ENCODE results near the gene MDM4. TPM values are rescaled to one million over a fixed set of nuclear protein-coding genes. Genes with fewer than 3 reads are reported as not detected.

Gene MDM4
- total RNA-seq, 1 donor from 2014 or later, result 39.1 TPM

GRCh38 chr1:204530932-204531331 is 14.7 kb downstream of the MDM4 start:
- no peaks in the 10 kb centered on the region for H3K9me3 Mint-ChIP-seq (ENCODE audit: low read depth)
- H3K27ac Mint-ChIP-seq (ENCODE audit: unreplicated experiment), result no peak overlapping the region
- DNase-seq (ENCODE audit: low spot score), result no peak
- no peaks in the 10 kb centered on the region for H3K27me3 Mint-ChIP-seq (ENCODE audit: low read depth)
- TF ChIP-seq CTCF (IDR thresholded peaks at IDR 0.05), result no peak
- no peaks in the 10 kb centered on the region for H3K4me1 Mint-ChIP-seq (ENCODE audit: low read depth)
- peaks cover 24% of the 10 kb centered on the region for H3K36me3 Mint-ChIP-seq (ENCODE audit: low read depth)
- H3K4me3 Mint-ChIP-seq (ENCODE audit: unreplicated experiment), result no peak overlapping the region

GRCh38 chr1:204532832-204533231 is 16.6 kb downstream of the MDM4 start:
- no peak for DNase-seq (ENCODE audit: low spot score)
- no peak for TF ChIP-seq CTCF (IDR thresholded peaks at IDR 0.05)
- no peak overlapping the region for H3K27ac Mint-ChIP-seq (ENCODE audit: unreplicated experiment)
- peaks cover 24% of the 10 kb centered on the region for H3K36me3 Mint-ChIP-seq (ENCODE audit: low read depth)
- no peaks in the 10 kb centered on the region for H3K9me3 Mint-ChIP-seq (ENCODE audit: low read depth)
- no peak overlapping the region for H3K4me3 Mint-ChIP-seq (ENCODE audit: unreplicated experiment)
- no peaks in the 10 kb centered on the region for H3K4me1 Mint-ChIP-seq (ENCODE audit: low read depth)
- no peaks in the 10 kb centered on the region for H3K27me3 Mint-ChIP-seq (ENCODE audit: low read depth)

DNA sequence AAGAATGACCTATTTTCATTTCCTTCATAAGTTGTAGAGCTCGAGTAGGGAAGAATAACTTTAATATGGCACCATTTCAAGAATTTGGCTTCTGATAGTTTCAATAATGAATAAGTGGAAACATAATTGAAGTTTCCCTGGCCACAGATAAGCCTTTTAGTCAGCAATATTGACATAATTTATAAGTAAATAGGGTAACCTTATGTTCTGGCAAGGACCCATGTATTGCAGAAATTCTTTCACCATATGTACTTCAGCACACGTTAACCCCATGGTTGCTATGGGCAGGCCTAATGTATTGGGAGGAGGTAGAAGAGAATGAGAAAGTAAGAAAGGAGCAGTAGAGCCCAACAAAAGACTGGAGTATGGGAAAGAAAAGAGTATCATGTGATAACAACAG is 25.4 kb downstream of the MDM4 start:
- TF ChIP-seq CTCF (IDR thresholded peaks at IDR 0.05), result no peak
- peaks cover 14% of the 10 kb centered on the region for H3K4me1 Mint-ChIP-seq (ENCODE audit: low read depth)
- H3K9me3 Mint-ChIP-seq (ENCODE audit: low read depth), result no peaks in the 10 kb centered on the region
- no peaks in the 10 kb centered on the region for H3K27me3 Mint-ChIP-seq (ENCODE audit: low read depth)
- no peak overlapping the region for H3K27ac Mint-ChIP-seq (ENCODE audit: unreplicated experiment)
- H3K36me3 Mint-ChIP-seq (ENCODE audit: low read depth), result peaks cover 36% of the 10 kb centered on the region
- DNase-seq (ENCODE audit: low spot score), result no peak
- no peak overlapping the region for H3K4me3 Mint-ChIP-seq (ENCODE audit: unreplicated experiment)

- Mint-ChIP-seq H3K36me3 (ENCODE audit: low read depth) (peaks cover 46% of the 10 kb centered on the region), H3K4me3 (ENCODE audit: unreplicated experiment) (no peak overlapping the region), H3K27me3 (ENCODE audit: low read depth) (no peaks in the 10 kb centered on the region), H3K9me3 (ENCODE audit: low read depth) (no peaks in the 10 kb centered on the region), H3K27ac (ENCODE audit: unreplicated experiment) (no peak overlapping the region), H3K4me1 (ENCODE audit: low read depth) (peaks cover 14% of the 10 kb centered on the region)
- DNase-seq (ENCODE audit: low spot score), result no peak
- TF ChIP-seq CTCF (IDR thresholded peaks at IDR 0.05), result no peak
These were observed 28.1 kb downstream of the MDM4 start for GRCh38 chr1:204544321-204544720.

DNA sequence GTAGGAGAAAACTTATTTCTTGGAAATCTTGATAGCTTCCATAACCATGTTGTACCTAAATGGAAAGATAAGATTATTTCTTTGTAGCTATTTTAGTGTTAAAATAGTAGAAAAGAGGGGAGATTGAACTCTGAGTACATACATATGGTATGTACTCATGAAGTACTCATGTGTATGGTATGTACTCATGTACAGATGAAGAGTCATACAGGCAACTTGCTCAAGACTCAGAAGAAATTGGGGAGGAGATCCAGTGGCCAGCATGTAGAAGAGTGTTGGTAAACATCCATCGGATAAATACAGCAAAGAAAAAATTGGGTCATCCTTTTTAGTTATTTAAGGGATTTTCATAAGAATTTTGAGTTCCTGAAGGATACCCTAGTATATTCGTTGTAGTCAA is 29.0 kb downstream of the MDM4 start:
- no peak for DNase-seq (ENCODE audit: low spot score)
- Mint-ChIP-seq H3K4me1 (ENCODE audit: low read depth) (peaks cover 14% of the 10 kb centered on the region), H3K36me3 (ENCODE audit: low read depth) (peaks cover 53% of the 10 kb centered on the region), H3K9me3 (ENCODE audit: low read depth) (no peaks in the 10 kb centered on the region), H3K27me3 (ENCODE audit: low read depth) (no peaks in the 10 kb centered on the region), H3K27ac (ENCODE audit: unreplicated experiment) (no peak overlapping the region), H3K4me3 (ENCODE audit: unreplicated experiment) (no peak overlapping the region)
- no peak for TF ChIP-seq CTCF (IDR thresholded peaks at IDR 0.05)
